Testis (tissue), 3 donors: ENCODE results near the gene CCDC83. TPM values are rescaled to one million over a fixed set of nuclear protein-coding genes. Genes with fewer than 3 reads are reported as not detected.

ENCODE experiments used
- polyA plus RNA-seq: library from polyadenylated mRNA; stranded (reverse); fragments of 350-450 nt; fragmentation: Illumina TruSeq; extraction: RNeasy Lipid Tissue Mini Kit (QIAGEN cat#74804); gene quantifications from one replicate; pipeline ENCODE4 v1.2.3, GENCODE V29; 2014; ENCODE audit warnings: low read depth, low replicate concordance; ENCODE audit not compliant: insufficient read depth
- total RNA-seq, 2 donors: library from RNA; depleted of rRNA; stranded (reverse); fragments of >200 nt; gene quantifications; one replicate each; pipeline ENCODE4 v1.2.3, GENCODE V29; 2016

CCDC83 gene
- total and polyA plus RNA-seq, 3 donors from 2014 or later, result 10.2 to 29.6 (median 22.6) TPM

Other genes starting within 250 kb of the CCDC83 start
- 10 to 100 TPM; 13.8 to 14.1 TPM for gene DLG2, start 228.0 kb upstream of the CCDC83 start, total RNA-seq
- 23.0 TPM for gene DLG2, start 228.0 kb upstream of the CCDC83 start, polyA plus RNA-seq
- 10 to 100 TPM; 35.0 to 36.2 TPM for gene TMEM126B, start 226.8 kb upstream of the CCDC83 start, total RNA-seq
- gene TMEM126B, start 226.8 kb upstream of the CCDC83 start, polyA plus RNA-seq, result 25.7 TPM
- 10 to 100 TPM; 19.5 to 29.2 TPM for gene TMEM126A, start 207.4 kb upstream of the CCDC83 start, total RNA-seq
- 75.4 TPM for gene TMEM126A, start 207.4 kb upstream of the CCDC83 start, polyA plus RNA-seq
- gene CREBZF, start 190.3 kb upstream of the CCDC83 start, total RNA-seq, result 10 to 100 TPM; 85.8 to 89.7 TPM
- gene CREBZF, start 190.3 kb upstream of the CCDC83 start, polyA plus RNA-seq, result 34.7 TPM
- gene CCDC89, start 169.2 kb upstream of the CCDC83 start, total RNA-seq, result 10 to 100 TPM; 27.9 to 43.1 TPM
- gene CCDC89, start 169.2 kb upstream of the CCDC83 start, polyA plus RNA-seq, result 75.0 TPM
- 10 to 100 TPM; 12.3 to 16.9 TPM for gene SYTL2, start 44.2 kb upstream of the CCDC83 start, total RNA-seq
- gene SYTL2, start 44.2 kb upstream of the CCDC83 start, polyA plus RNA-seq, result 14.4 TPM
- gene PICALM, start 213.7 kb downstream of the CCDC83 start, total RNA-seq, result 100 to 1,000 TPM; 217 to 237 TPM
- 156 TPM for gene PICALM, start 213.7 kb downstream of the CCDC83 start, polyA plus RNA-seq